DMS153 treated with DMSO at 0.1 percent for 48 hours (cell line): ENCODE results near the gene RBM44.
"Not testable (repeated sequence)": the region's sequence is repeated elsewhere in the genome, so short reads cannot be mapped to it uniquely, and the experiment has no call there.

Source experiments
- DNase-seq: peaks from one replicate; lab custom pipeline; 2025; ENCODE audit not compliant: unreplicated experiment; lab: John Stamatoyannopoulos, UW

Gene RBM44, protein sequence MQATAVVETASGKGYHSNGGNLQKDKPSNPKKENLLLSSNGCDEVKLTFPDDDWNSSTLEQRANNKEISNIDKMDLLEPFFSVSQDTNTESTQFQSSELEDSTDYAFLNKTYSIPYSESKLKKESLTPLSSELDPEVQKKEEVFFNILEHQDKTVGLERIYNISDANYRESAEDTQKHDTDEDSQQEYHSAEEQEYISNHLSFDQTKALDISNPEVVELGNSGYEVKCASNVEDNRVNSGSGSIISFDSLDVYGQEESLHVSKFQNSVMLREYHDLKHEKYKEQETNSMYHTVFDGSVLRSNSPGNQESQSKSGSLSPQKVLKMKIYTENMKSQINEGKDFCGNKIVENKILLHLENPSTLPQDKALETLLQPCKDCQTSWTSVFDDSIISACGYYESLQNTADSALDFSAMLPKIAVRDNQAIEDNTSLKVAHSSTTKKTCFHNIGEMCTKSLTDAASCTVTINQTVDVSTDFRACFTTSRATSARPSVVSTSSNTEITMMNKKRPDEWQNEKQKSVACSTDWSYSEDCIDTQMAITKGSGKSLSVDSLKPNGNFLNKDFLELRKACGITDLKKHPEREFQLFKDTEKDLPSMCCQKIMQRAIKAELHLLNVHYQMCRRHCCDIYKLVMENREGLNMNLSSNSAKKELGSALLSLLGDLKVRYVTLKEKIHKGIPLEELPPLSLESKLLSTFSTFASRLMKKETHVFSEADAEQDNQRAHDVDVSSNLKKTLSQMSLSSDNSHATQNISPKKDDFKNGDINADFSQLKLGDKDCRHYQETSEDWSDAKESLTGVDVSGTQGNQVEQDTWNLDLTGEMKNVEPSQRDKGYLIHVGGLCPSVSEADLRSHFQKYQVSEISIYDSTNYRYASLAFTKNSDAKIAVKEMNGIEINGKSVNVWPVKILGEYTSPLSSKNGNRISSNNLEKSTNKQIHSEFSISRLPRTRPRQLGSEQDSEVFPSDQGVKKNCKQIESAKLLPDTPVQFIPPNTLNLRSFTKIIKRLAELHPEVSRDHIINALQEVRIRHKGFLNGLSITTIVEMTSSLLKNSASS

DNA sequence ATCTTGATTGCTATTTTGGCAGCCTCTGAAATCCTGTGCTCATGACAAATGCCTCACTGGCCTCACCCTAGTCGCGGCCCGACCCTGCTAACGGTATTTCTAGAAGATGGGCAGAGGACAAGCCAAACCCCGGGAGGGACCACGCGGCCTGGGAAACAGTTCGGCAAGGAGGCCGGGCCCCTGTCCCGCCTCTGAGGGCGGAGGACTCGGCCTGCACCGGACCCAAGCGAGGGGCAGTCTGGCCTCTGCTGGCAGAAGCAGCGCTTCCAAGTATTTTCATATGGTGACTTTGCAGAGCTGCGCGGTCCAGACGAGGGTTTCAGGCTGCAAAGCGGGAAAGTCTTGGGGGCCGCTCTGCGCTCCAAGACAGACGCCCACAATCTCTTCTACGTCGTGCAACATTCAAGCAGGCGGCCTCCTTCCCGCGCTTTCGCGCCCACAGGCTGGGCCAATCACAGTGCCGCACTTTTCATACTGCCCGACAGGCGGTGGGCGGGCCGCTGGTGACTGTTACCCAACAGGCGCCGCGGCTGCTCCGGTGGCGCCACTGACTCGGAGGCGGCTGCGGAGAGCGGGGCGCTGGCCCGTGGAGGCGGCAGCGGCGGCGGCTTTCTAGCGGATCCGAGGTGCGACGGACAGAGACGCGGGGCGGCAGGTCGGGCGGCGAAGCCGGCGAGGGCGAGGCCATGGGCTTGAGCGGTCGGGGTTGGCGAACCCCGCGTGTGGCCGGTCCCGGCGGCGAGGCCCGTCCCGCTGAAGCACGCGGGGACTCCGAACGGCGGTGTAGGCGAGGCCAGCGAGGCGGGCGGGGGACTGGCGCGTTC, at the start of gene RBM44:
TSS of gene RBM44 (plus strand) at position 544 of the 824 bp plus-strand sequence. CDS start 14,831 bp downstream, outside the sequence.
- DNase-seq = no peak

DNA sequence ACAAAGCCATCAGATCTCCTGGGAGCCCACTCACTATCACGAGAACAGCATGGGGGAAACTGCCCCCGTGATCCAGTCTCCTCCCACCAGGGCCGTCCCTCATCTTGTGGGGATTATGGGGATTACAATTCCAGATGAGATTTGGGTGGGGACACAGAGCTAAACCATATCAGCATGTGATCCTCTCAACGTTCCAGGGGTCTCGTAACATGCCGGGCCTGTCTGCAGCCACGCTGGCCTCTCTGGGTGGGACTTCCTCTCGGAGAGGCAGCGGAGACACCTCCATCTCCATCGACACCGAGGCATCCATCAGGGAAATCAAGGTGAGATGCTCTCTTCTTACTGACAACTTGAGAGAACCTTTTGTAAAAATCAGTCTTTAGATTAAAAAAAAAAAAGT, 49.6 kb upstream of the RBM44 start:
- DNase-seq = no peak

DNA sequence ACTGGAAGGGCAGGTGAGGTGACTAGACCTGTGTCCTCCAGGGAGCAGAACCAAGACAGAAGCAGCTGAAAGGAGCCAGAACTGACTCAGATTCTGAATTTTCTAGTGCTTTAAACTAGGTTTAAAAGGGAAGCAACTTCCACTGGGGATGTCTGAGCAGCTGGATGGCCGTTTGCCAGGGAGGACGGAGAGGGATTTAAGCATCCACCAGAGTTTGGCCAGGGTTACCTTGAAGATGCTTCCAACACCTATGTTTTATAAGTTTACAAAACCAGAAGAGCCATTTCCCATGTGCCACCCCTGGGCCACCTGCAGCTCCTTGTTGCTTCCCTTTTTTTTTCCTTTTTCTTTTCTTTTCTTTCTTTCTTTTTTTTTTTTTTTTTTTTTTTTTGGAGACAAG, 48.6 kb upstream of the RBM44 start:
- DNase-seq = no peak

DNA sequence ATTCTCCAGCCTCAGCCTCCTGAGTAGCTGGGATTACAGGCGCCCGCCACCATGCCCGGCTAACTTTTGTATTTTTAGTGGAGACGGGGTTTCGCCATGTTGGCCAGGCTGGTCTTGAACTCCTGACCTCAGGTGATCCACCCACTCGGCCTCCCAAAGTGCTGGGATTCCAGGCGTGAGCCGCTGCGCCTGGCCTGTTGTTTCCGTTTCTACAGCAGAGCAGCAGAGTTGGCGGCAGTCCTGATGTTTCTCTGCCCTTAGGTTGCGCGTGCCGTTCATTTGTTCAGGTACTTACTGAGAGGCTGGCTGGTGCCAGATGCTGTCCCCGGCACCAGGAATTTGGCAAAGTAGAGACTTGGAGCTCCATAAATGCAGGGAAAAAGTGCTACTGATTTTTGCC, 48.1 kb upstream of the RBM44 start:
- not testable (repeated sequence) for DNase-seq

DNA sequence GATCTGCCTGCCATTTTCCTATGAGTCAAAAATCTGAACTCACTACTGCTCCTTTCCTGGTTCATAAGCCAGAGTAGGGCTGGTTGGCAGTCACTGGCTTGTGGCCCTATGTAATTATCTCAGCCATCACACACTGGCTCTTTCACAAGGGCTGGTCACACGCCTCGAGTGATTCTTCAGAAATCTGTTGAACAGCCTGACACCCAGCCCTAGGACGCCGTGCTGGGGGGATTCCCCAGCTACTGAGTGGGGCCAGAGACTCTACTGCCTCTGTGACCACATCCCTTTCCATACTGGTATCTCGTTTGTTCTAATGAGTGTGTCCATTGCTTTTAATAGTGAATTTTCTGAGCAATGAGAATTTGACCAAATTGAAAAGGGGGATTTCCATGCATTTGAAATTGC, 45.8 kb upstream of the RBM44 start:
- DNase-seq = no peak

DNA sequence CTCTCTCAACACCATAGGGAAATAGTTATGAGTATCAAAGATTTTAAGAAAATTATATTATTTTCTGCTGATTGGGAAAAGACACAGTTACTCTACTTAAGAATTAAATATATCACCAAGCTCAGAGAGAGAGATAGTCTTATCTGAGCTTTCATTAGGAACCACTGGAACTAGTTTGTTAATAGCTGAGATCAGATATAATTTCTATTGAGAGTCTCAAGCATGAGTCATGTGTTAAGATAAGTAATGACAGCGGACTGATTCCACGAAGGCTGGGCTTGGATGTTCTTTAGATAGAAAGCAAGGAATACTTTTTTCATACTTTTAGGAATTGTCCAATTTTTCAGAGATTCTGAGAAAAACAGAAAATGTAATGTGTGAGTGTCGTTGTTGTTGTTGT, 44.4 kb upstream of the RBM44 start:
- no peak for DNase-seq

DNA sequence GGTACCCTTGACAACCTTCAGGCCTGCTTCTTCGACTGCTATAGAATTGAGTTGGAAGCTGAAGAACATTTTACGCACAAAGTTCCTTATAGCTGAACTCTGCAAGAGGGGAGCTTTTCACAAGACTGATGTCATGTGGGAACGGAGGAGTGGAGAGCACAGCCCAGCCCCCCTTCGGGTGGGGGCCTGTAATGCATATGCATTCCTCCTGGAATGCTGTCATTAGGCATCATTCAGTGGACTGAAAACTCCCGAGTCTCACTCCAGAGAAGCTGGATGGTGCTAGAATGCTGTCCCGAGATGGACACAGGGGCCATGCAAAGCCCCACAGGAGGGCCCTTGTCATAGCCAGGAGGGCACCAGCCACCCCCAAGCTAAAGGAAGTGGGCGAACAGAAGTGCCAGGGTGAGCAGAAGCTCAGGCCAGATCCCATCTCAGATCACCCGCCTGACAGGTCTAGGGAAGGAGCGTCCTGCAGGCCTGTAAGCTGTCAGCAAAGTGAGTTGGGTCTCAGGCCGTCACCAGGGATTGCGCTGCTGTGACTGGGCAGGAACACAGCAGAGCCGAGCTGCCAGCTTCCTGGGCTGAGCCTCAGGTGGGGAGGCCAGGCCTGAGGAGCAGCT, 43.8 kb upstream of the RBM44 start:
- no peak for DNase-seq

DNA sequence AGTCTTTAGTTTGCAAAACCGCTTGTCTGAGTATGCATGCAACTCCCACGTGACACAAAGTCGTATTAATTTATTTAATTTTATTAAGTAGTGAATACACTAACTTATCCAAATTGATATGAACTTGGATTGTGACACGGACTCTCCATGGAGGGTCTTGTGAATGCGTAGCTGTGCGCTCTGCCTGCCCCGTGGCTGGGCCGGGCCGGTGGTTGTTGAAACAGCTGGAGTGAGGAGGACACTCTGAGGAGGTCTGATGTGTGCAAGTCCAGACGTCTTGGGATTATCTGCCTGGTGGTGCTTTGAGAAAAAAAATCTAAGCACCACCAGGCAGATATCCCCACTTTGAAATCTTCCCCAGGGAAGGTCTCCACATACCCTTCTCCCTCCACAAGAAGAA, 41.0 kb upstream of the RBM44 start:
- no peak for DNase-seq

DNA sequence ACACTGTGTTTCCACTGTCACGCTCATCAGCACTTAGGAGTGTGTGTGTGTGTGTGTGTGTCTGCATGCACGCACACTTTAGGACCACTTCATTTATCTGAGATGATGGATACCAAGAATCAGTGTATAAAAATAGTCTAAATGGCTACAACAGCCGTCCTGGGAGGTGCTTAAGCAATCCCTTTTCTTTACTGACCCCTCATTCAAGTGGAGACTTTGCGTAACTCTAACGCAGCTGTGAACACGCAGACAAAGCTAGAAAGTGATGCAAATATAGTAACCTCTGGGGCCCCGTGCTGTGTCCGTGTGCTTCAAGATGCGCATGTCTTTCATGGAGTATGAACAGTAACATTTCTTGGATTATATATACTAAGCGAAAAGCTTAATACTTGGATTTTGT, 40.4 kb upstream of the RBM44 start:
- no peak for DNase-seq

DNA sequence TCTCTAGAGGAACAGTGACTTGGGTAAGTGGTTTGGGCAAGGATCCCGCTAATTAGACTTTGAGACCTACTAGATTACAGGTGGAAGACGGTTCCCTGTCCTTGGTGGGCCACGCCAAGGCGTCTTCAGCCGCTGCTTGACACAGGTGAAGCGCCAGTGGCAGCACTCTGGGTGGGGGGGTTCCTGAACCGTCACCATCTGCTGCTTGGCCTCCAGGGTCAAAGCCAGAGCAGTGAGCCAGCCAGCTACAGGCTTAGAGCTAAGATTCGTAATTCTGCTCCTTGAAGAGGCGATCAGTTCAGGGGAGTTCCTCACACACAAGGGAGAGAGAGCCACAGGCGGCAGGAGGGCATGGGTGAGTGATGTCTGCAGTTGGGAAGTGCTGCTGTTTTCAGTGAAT, 39.4 kb upstream of the RBM44 start:
- DNase-seq = no peak

DNA sequence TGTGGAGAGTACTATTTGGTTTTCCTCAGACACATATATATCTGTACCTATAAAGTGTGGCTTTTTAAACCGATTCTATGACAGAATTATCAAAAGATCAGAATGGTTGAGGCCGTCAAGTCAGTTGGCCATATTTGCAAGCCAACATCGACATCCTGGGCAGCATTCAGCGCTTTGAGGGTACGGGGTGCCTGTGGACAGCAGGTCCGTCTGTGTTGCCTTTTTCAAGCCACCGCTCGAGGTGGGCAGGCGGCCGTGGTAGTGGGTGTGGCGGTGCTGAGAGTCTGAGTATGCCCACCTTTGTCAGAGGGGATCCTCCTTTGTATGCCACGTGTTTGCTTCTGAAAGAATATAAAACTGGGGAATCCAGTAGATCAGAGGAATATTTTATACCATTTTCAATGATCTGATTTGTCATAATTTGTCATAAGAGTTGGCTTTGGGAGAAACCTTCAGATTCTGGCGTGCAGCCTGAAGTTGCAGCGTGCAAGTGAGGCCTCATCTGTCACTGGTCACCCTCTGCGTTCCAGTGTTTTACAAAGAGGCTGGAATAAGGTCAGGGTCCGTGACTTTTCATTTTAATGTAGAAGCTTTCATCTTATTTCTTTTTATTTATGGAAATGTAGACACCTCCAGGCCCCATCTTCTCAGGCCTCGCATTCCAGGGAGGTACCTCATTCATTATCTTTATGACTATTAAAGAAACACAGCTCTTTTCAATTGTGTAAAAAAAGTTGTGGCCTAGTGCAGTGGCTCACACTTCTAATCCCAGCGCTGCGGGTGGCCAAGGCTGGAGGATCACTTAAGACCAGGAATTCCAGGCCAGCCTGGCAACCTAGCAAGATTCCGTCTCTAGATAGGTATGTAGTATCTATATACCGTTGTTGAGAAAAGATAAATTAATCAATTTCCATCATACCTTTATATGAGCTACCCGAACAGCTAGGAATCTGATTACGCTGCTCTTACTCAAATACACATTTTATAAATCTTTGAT, 37.8 kb upstream of the RBM44 start:
- no peak for DNase-seq

DNA sequence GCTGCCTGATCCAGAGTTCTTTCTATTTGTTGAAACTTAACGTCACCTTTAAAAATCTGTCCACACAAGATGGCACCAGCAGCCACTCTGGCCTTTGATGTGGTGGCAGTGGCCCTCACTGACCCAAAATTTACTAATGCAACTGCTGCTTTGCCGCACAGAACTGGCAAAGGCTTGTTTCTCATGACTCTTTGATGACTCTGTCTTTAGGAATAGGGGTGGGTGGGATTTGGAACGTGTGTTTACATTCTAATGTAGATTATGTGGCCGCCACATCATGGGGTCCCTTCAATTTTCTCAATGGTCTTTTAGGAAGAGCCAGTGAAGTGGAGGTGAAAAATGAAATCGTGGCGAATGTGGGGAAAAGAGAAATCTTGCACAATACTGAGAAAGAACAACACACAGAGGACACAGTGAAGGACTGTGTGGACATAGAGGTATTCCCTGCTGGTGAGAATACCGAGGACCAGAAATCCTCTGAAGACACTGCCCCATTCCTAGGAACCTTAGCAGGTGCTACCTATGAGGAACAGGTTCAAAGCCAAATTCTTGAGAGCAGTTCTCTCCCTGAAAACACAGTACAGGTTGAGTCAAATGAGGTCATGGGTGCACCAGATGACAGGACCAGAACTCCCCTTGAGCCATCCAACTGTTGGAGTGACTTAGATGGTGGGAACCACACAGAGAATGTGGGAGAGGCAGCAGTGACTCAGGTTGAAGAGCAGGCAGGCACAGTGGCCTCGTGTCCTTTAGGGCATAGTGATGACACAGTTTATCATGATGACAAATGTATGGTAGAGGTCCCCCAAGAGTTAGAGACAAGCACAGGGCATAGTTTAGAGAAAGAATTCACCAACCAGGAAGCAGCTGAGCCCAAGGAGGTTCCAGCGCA, 36.0 kb upstream of the RBM44 start:
- DNase-seq = not testable (repeated sequence)

DNA sequence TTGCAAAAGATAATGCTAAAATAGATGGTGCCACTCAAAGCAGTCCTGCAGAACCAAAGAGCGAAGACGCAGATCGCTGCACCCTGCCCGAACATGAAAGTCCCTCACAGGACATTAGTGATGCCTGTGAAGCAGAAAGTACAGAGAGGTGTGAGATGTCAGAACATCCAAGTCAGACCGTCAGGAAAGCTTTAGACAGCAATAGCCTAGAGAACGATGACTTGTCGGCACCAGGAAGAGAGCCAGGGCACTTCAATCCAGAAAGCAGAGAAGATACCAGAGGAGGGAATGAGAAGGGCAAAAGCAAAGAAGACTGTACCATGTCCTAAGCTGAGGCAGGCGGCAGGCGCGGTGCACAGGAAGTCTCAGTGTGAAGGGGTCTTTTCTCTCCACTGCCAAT, 34.8 kb upstream of the RBM44 start:
- DNase-seq = no peak

DNA sequence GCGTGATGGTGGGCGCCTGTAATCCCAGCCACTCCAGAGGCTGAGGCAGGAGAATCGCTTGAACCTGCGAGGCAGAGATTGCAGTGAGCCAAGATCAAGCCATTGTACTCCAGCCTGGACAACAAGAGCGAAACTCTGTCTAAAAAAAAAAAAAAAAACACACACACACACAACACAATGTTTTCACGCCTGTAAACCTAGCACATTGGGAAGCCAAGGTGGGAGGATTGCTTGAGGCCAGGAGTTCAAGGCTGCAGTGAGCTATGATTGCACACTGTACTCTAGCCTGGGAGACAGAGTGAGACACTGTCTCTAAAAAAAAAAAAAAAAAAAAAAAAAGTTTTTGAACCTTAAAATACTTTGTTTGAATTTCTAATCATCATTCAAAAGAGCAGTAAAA, 33.5 kb upstream of the RBM44 start:
- DNase-seq = not testable (repeated sequence)

DNA sequence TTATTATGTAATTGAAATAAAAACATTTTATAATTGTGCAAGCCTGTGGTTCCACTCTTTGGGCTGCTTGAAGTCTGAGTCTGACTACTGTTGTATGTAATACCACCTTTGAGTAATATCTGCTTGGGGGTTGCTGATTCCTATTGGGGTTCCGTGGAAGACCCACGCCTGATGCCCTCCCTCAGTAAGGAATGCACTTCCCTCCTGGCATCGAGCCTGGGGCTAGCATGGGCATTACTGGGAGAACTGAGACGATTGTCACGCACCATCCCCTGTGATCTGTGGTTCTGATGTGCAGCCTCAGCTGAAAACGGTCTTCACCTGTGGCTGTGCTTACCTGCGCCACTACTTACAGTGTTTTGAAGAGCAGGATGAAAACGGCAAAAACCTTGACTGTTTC, 32.7 kb upstream of the RBM44 start:
- no peak for DNase-seq

DNA sequence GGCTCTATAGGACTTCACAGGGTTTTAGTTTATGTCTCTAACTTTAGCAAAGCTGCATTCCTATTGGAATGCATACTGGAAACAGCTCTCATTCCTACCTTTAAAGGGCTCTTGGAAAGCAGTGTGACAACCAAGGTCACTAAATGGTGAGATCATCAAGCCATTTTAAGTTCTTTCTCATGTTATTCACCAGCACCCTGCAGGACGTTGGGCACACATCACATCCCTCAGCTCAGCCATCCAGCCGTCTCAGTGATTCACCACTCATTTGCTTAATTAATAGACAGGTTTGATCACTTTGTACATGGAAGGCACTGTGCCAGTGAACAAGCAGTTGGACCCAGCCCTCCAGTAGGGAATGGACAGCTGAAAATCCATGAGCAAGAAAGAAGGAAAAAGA, 32.2 kb upstream of the RBM44 start:
- DNase-seq = no peak

DNA sequence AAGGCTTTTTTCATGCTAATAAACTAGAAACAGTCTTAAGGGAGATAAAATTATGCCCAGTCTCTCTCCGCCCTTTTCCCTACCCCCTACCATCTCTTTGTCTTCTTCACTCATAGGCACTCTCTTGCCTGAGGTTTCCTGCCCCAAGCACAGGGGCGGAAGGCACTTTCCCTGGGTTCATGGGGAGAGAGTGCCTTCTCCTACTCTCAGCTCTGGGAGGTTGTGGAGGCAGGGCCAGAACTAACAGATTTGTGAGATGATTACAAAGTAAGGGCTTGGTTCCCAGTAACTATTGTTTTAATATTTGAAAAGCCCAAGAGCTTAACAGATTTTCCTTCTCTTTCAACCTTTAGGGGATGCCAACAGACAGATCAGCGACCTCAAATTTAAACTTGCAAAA, 26.1 kb upstream of the RBM44 start:
- no peak for DNase-seq

DNA sequence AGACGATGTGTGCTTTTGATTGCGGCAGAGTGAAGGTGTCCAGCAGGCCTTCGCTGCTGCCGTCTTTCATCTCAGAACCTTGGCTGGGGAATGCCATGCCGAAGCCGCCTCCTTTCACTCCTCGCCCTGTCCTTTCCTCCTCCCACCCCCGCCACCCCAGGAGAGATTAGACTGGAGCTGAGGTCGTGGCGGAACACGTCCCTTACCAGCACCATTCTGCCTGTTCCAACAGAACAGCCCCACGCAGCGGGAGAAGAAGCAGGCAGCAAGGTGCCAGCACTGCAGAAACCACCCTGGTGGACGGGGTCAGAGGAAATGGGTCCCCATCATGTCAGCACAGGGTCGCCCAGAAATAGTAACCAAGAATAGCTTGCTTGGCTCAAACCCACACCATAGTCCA, 24.8 kb upstream of the RBM44 start:
- no peak for DNase-seq
